IMR-90 (cell line): ENCODE results near the gene MT1X. TPM values are rescaled to one million over a fixed set of nuclear protein-coding genes. Genes with fewer than 3 reads are reported as not detected.

ENCODE experiments used
- ATAC-seq: fragments of 200-7000 bp; cut with Tn5 transposase; 2 replicates; pipeline ENCODE4 v1.9.1; 2020; ENCODE audit warnings: low read depth, mild to moderate bottlenecking, moderate library complexity
- BruUV-seq: library from RNA; stranded (reverse); fragments of 400-500 nt; replicated peaks from 2 replicates; lab custom pipeline; 2021; lab: Mats Ljungman, UMichigan
- CTCF ChIA-PET: fragments of 300-600 bp; formaldehyde crosslinking; extraction: SDS; loops from one replicate; lab custom pipeline; 2021; ENCODE audit warnings: antibody characterized with exemption; lab: Yijun Ruan, JAX
- POLR2A ChIA-PET: fragments of 300-600 bp; sonication (Branson Sonifier 250); formaldehyde crosslinking; loops from one replicate; lab custom pipeline; 2022; ENCODE audit warnings: antibody characterized with exemption; ENCODE audit not compliant: unreplicated experiment; lab: Charles Lee
- DNase-seq: peaks from one replicate; pipeline ENCODE4 v3.0.0; 2013
- H2AFZ ChIP-seq: replicated peaks from 2 replicates; pipeline ENCODE3; 2013; ENCODE audit warnings: low read length, mild to moderate bottlenecking; ENCODE audit not compliant: poor library complexity
- H2AK5ac ChIP-seq: 2 replicates; pipeline ENCODE4 v1.6.1; 2013; ENCODE audit warnings: low read depth, low read length, inconsistent platforms
- H2AK9ac ChIP-seq: replicated peaks from 2 replicates; pipeline ENCODE3; 2013; ENCODE audit warnings: mild to moderate bottlenecking, low read depth, low read length, moderate library complexity; ENCODE audit not compliant: poor library complexity
- H2BK120ac ChIP-seq: 2 replicates; pipeline ENCODE4 v1.6.1; 2013; ENCODE audit warnings: low read depth, low read length, inconsistent platforms
- H2BK15ac ChIP-seq: 3 replicates; pipeline ENCODE4 v1.6.1; 2013; ENCODE audit warnings: low read depth, low read length, inconsistent platforms
- H2BK20ac ChIP-seq: 2 replicates; pipeline ENCODE4 v1.6.1; 2013; ENCODE audit warnings: low read depth, mild to moderate bottlenecking, inconsistent platforms, low read length, moderate library complexity
- H2BK5ac ChIP-seq: 2 replicates; pipeline ENCODE4 v1.6.1; 2013; ENCODE audit warnings: mild to moderate bottlenecking, low read depth, low read length, inconsistent platforms; ENCODE audit not compliant: poor library complexity, severe bottlenecking
- H3K14ac ChIP-seq: replicated peaks from 2 replicates; pipeline ENCODE4 v1.6.1; 2013; ENCODE audit warnings: low read depth, low read length, inconsistent platforms
- H3K18ac ChIP-seq: 2 replicates; pipeline ENCODE4 v1.6.1; 2013; ENCODE audit warnings: low read depth, low read length, control low read depth
- H3K23ac ChIP-seq: 2 replicates; pipeline ENCODE4 v1.6.1; 2013; ENCODE audit warnings: low read depth, low read length, inconsistent platforms
- H3K27ac ChIP-seq: 2 replicates; pipeline ENCODE4 v1.5.1; 2013; ENCODE audit warnings: mild to moderate bottlenecking, control low read depth, low read length; ENCODE audit not compliant: insufficient read depth
- H3K27me3 ChIP-seq: 2 replicates; pipeline ENCODE4 v1.6.1; 2013; ENCODE audit warnings: low read length; ENCODE audit not compliant: control insufficient read depth, insufficient read depth
- H3K36me3 ChIP-seq: 2 replicates; pipeline ENCODE4 v1.6.1; 2013; ENCODE audit warnings: low read length, mixed read lengths; ENCODE audit not compliant: control insufficient read depth, insufficient read depth
- H3K4ac ChIP-seq: 2 replicates; pipeline ENCODE4 v1.6.1; 2013; ENCODE audit warnings: low read depth, low read length, inconsistent platforms
- H3K4me1 ChIP-seq: 2 replicates; pipeline ENCODE4 v1.6.1; 2013; ENCODE audit warnings: low read length, mixed read lengths; ENCODE audit not compliant: control insufficient read depth, insufficient read depth
- H3K4me2 ChIP-seq: 2 replicates; pipeline ENCODE4 v1.6.1; 2013; ENCODE audit warnings: low read depth, mild to moderate bottlenecking, control low read depth, low read length, moderate library complexity
- H3K4me3 ChIP-seq: 2 replicates; pipeline ENCODE4 v1.5.1; 2013; ENCODE audit warnings: low read depth, mild to moderate bottlenecking, control low read depth, low read length, moderate library complexity; ENCODE audit not compliant: insufficient read depth
- H3K56ac ChIP-seq: 2 replicates; pipeline ENCODE4 v1.6.1; 2013; ENCODE audit warnings: low read length, inconsistent platforms; ENCODE audit not compliant: insufficient read depth; ENCODE audit errors: extremely low read depth
- H3K79me1 ChIP-seq, 2 experiments: 2 replicates each; pipeline ENCODE4 v1.6.1; 2013; ENCODE audit warnings: low read length in 2 of 2, inconsistent platforms in 1 of 2, low read depth in 1 of 2
- H3K9ac ChIP-seq: 2 replicates; pipeline ENCODE4 v1.6.1; 2013; ENCODE audit warnings: low read depth, low read length, control low read depth
- H3K9me1 ChIP-seq: 2 replicates; pipeline ENCODE4 v1.6.1; 2013; ENCODE audit warnings: low read length, inconsistent platforms; ENCODE audit not compliant: insufficient read depth
- H3K9me3 ChIP-seq: 2 replicates; pipeline ENCODE4 v1.6.1; 2013; ENCODE audit warnings: low read length; ENCODE audit not compliant: control insufficient read depth, insufficient read depth
- H4K20me1 ChIP-seq: 2 replicates; pipeline ENCODE4 v1.6.1; 2013; ENCODE audit warnings: low read length, inconsistent platforms; ENCODE audit not compliant: insufficient read depth
- H4K5ac ChIP-seq: 2 replicates; pipeline ENCODE4 v1.6.1; 2013; ENCODE audit warnings: mild to moderate bottlenecking, low read depth, low read length, control low read depth
- H4K8ac ChIP-seq, 2 experiments: 2 replicates each; pipeline ENCODE4 v1.6.1; 2013; ENCODE audit warnings: low read depth in 2 of 2, low read length in 2 of 2, control low read depth in 1 of 2, inconsistent platforms in 1 of 2
- H4K91ac ChIP-seq: 2 replicates; pipeline ENCODE4 v1.6.1; 2013; ENCODE audit warnings: low read depth, low read length, inconsistent platforms; ENCODE audit not compliant: insufficient read depth
- USF2 ChIP-seq: fragments of 150-350 bp; IDR thresholded peaks from 2 replicates; pipeline ENCODE4 v1.6.1; 2017; ENCODE audit warnings: mild to moderate bottlenecking, antibody characterized with exemption, low read length, low read depth
- WGBS, 2 experiments: methylation state at CpG; one replicate each; pipeline versions ENCODE4 v1.1.5 to v1.1.7; 2013; ENCODE audit warnings: missing lambda C conversion rate in 2 of 2; ENCODE audit not compliant: insufficient read length in 1 of 2; ENCODE audit errors: extremely low coverage in 2 of 2; 5-methylcytosine and 5-hydroxymethylcytosine counted together
- dilution Hi-C: fragments of 300-500 bp; cut with HindIII; formaldehyde crosslinking; loops from one replicate; pipeline ENCODE4 v1.14.3; 2018; ENCODE audit warnings: low sequenced_read_pairs; ENCODE audit not compliant: unreplicated experiment
- in situ Hi-C: fragments of 300-500 bp; cut with MboI; formaldehyde crosslinking; loops from 3 replicates; pipeline ENCODE4 v1.14.3; 2019; ENCODE audit warnings: low sequenced_read_pairs, inconsistent platforms, mixed read lengths
- intact Hi-C: fragments of 100-400 bp; cut with micrococcal nuclease; formaldehyde crosslinking; loops from 2 replicates; pipeline ENCODE4 v1.10.0; 2022
- polyA plus RNA-seq, 3 experiments: library from polyadenylated mRNA; depleted of rRNA; stranded (reverse); fragments of >200 nt; gene quantifications; 2 replicates each; pipeline ENCODE4 v1.2.3, GENCODE V29; 2012; ENCODE audit warnings: low replicate concordance in 1 of 3
- total RNA-seq: library from RNA; depleted of rRNA; stranded (reverse); fragments of >200 nt; gene quantifications from 2 replicates; pipeline ENCODE4 v1.2.3, GENCODE V29; 2012
- TF ChIP-seq, protein P1 (sequence below): fragments of 150-350 bp; IDR thresholded peaks from 2 replicates; pipeline ENCODE4 v1.6.1; 2016; ENCODE audit warnings: low read depth, mild to moderate bottlenecking, low read length, moderate library complexity, borderline replicate concordance

MT1X gene
- total and polyA plus RNA-seq, 2 of the 4 experiments (the other 2 are of a cell fraction) = 5.6 to 170 TPM

DNA sequence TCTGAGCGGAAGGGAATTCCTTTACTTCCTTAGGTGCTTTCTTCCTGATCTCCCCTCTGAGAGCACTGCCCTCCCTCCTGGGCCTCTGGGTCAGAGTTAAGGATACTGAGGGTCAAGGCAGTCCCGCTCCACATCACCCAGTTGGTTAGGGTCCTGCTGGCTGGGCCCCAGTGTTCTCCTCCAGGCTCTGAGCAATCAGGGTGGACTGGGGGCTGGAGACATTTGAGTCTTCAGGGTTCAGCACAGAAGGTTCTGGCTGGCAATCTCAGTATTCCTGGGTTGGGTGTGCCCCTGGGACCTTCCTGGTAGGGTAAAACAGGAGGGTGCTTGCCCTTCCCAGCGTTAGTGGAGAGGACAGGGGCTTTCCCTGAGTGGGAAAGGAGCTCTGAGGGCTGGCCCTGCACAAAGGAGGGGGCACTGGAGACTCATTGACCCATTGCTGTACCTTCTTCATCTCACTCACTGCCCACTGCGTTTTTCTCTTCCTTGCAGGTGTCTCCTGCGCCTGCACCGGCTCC lies 49.4 kb upstream of the MT1X start (continued):
- no peak for TF ChIP-seq USF2
- TF ChIP-seq, protein P1, sequence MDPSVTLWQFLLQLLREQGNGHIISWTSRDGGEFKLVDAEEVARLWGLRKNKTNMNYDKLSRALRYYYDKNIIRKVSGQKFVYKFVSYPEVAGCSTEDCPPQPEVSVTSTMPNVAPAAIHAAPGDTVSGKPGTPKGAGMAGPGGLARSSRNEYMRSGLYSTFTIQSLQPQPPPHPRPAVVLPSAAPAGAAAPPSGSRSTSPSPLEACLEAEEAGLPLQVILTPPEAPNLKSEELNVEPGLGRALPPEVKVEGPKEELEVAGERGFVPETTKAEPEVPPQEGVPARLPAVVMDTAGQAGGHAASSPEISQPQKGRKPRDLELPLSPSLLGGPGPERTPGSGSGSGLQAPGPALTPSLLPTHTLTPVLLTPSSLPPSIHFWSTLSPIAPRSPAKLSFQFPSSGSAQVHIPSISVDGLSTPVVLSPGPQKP = no peak

- H2BK5ac ChIP-seq = no peak overlapping the region
- H2AK9ac ChIP-seq = no peak overlapping the region
- H4K5ac ChIP-seq = no peak overlapping the region
- no peaks in the 10 kb centered on the region for H3K79me1 ChIP-seq
- no peak overlapping the region for H2BK120ac ChIP-seq
- dilution Hi-C loops = no loop called here
- H3K4me3 ChIP-seq = no peak overlapping the region
- WGBS, 2 experiments = 71% methylated on average over 3 of the region's 7 CpGs; no CpG with 5 or more reads in 1 of the 2 experiments
- in situ Hi-C loops = no loop called here
- no peaks in the 10 kb centered on the region; the same call in 1 of the 2 replicates for H3K4me1 ChIP-seq
- no peak overlapping the region for H3K23ac ChIP-seq
- H3K27ac ChIP-seq = no peak overlapping the region
- H2BK20ac ChIP-seq = no peak overlapping the region
- H3K27me3 ChIP-seq = peaks cover 71% of the 10 kb centered on the region
- no peak overlapping the region for H4K8ac ChIP-seq
- BruUV-seq = no TSS peak
- ChIA-PET POLR2A (no interaction called here), CTCF (no interaction called here)
- no peaks in the 10 kb centered on the region for H3K36me3 ChIP-seq
- H3K9me1 ChIP-seq = no peaks in the 10 kb centered on the region
- TF ChIP-seq, protein P1 = no peak
- intact Hi-C loops = no loop called here
- H3K4ac ChIP-seq = no peak overlapping the region
- peaks cover 2% of the 10 kb centered on the region; the same call in 1 of the 2 replicates for H3K9me3 ChIP-seq
- H3K9ac ChIP-seq = no peak overlapping the region
- H4K91ac ChIP-seq = no peak overlapping the region
- H2AK5ac ChIP-seq = no peak overlapping the region
- no peak overlapping the region for H2AFZ ChIP-seq
- ATAC-seq (no peak), DNase-seq (no peak)
- H3K56ac ChIP-seq = no peak overlapping the region
- H3K14ac ChIP-seq = no peak overlapping the region
- H2BK15ac ChIP-seq = no peak overlapping the region
- no peak overlapping the region for H3K4me2 ChIP-seq
- H4K20me1 ChIP-seq = no peaks in the 10 kb centered on the region
- H3K18ac ChIP-seq = no peak overlapping the region
Observed at GRCh38 chr16:56633535-56633934, 48.7 kb upstream of the MT1X start.
